Measurements from ENCODE around the gene PIEZO1.

PIEZO1 gene

DNA sequence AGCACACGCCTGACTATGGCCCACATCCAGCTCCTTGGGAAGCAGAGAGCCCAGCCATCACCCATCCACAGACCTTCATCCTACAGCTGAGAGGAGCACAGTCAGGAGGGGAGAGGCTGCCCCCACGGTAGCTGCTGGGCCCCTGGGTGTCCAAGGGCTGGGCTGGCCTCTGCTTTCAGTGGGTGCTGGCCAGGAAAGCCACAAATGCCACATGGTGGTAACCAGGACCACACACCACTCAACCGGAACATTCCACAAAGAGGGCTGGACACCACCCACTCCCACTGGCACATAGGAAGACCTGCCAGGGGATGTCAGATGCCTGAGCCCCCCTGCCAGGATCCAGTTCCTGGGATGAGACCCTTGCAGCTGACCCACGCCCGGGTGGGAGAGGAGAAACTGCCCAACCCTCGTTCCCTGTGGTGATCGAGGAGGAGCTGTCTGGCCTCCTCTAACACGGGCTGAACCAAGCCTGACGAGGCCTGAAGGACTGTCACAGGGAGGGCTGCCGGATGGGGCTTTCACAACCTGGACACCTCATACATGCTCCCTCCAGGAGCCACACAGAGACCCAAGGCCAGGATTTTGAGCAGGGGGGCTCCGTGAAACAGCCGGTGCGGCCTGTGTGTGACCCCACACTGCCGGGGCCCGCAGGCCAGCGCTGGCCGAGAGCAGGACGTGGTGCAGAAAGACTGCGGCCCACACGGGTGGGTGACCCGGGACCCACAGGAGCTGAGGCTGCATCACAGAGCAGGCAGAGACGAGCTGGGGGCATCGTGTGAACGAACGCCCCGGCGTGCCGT is 30.7 kb downstream of the PIEZO1 start:
- no peak overlapping the region for H3K4me3 ChIP-seq (ENCODE audit: low read length)
- TF ChIP-seq ZNF274 (IDR thresholded peaks at IDR 0.05; ENCODE audit: low read depth, low read length), result no peak

DNA sequence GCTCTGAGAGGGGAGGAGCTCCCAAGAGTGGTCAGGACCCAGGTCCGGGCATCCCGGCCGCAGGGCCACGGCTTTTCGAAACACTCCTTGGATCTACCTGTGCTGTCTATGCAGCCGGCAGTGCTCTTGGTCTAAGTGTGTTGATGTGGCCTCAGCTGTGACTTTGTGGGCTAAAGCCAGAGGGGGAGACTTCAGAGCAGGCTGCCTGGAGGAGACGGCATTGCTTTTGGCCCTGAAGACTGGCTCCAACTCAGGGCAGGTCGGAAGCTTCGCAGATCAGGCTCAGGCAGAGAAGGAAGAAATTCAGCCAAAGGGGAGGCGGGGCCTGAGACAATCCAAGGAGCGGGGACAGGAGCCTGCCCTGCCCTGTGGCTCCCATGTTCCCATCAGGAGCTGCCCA is 31.4 kb downstream of the PIEZO1 start:
- no peak for TF ChIP-seq ZNF274 (IDR thresholded peaks at IDR 0.05; ENCODE audit: low read depth, low read length)
- H3K4me3 ChIP-seq (ENCODE audit: low read length), result no peak overlapping the region

GRCh38 chr16:88753191-88753590 is 31.8 kb downstream of the PIEZO1 start:
- TF ChIP-seq ZNF274 (IDR thresholded peaks at IDR 0.05; ENCODE audit: low read depth, low read length), result no peak

DNA sequence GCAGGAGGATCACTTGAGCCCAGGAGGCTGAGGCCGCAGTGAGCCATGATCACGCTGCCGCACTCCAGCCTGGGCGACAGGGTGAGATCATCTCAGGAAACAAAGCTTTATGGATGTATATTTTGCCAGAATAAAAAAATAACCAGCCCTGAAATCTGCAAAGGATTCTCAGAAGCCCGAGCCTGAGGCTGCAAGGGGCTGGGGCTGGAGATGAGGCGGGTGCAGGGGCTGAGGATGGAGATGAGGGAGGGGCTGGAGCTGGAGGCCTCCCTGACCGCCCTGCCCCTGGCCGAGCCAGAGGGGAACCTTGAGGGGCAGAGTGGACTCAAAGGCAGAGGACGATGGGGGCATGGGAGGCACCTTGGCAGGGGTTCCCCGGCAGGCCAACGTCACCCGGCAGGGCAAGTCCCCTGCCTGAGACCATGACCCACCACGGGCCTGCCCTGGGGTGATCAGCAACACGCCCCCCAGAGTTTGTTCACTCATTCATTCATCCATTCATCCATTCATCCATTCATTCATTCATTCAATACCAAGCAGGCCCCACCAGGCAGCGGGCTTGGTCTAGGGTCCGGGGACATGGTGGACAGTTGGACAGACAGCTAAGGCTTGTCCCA is 32.5 kb downstream of the PIEZO1 start:
- TF ChIP-seq ZNF274 (IDR thresholded peaks at IDR 0.05; ENCODE audit: low read depth, low read length), result no peak
- no peak overlapping the region for H3K4me3 ChIP-seq (ENCODE audit: low read length)

More at GRCh38 chr16:88753191-88753590, 31.8 kb downstream of the PIEZO1 start:
- no peak overlapping the region for H3K4me3 ChIP-seq (ENCODE audit: low read length)

DNA sequence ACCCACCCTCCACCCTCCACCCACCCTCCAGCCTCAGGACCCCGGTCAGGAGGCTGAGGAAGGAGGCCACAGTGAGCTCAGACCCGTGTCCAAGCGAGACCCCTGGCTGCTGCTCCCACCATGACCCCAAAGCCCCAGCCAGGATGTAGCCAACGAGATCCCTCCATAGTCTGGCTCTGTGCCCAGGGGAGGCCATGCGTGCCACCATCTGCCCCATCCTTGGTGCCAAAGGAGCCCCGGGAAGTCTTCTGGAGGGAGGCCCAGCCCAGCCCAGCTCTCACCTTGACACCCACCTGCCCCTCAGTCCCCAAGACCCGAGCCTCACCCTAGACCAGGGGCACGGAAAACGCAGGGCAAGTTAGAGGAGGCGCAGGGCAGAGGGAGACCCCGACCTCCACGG is 34.2 kb downstream of the PIEZO1 start:
- no peak for TF ChIP-seq ZNF274 (IDR thresholded peaks at IDR 0.05; ENCODE audit: low read depth, low read length)
- H3K4me3 ChIP-seq (ENCODE audit: low read length), result no peak overlapping the region

GRCh38 chr16:88749358-88749757 is 35.7 kb downstream of the PIEZO1 start:
- no peak for TF ChIP-seq ZNF274 (IDR thresholded peaks at IDR 0.05; ENCODE audit: low read depth, low read length)
- H3K4me3 ChIP-seq (ENCODE audit: low read length), result no peak overlapping the region

DNA sequence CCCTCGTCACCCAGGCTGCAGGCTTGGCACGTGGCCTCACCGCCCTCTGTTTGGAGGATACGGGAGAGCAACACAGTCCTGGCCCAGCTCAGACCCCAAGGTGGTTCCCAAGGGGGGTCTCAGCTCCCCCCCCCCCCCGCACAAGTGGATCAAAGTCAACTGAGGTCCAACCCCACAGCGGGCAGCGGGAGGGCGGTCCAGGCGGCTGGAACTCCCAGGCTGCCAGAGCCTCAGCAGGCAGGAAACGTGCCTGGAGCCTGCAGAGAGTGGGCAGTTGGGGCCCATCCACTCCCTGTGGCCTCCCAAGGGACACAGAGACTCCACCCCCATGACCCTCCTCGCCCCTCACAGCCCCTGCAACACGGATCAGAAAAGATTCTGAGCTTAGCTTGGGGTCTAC is 36.7 kb downstream of the PIEZO1 start:
- H3K4me3 ChIP-seq (ENCODE audit: low read length), result no peak overlapping the region
- no peak for TF ChIP-seq ZNF274 (IDR thresholded peaks at IDR 0.05; ENCODE audit: low read depth, low read length)

DNA sequence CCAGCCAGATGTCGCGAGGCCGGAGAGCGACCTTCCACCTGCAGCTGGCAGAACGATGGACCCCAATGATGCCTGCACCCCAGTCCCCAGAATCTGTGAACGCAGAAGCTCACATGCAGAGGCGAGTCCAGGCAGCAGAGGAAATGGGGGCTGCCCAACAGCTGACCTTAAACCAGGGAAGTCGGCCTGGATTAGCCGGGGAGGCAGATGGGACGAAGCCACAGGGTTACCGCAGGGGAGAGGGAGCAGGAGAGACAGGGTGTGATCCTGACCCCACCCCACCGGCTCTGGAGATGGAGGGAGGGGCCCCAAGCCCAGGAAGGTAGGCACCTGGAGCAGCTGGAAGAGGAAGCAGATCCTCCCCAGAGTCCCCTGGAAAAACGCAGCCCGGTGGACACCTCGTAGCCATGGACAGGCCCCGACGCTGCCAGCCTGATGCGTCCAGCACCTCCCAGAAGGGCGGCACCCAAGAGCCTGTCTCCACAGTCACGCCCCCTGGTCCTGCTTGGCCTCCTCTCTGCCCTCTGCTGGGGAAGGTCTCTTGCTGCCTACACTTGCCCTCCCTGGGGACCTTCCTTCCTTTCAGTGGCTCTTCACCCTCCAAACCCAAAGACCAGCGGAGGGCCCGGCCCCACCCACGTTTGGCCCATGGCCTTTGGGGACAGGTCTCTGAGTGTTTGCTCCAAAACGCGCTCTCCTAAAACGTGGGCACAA is 37.3 kb downstream of the PIEZO1 start:
- TF ChIP-seq ZNF274 (IDR thresholded peaks at IDR 0.05; ENCODE audit: low read depth, low read length), result no peak
- no peak overlapping the region for H3K4me3 ChIP-seq (ENCODE audit: low read length)

DNA sequence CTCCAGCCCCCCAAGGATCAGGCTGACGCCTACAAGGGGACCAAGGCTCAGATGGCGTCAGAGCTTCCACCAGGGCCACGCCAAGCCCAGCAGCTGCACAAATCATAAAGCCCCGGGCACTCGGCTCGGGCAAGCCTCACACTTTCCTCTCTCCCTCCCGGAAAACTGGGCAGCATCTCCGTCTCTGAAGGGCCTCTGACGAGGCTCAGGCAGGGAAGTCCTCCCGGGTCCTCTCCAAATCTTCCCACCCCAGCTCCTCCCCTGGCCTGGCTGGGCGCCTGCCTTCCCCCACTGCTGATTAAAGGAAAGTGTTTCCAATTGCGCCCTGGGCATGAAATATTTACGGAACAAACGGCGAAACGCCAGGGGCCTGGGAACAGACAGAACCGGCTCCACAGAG is 38.5 kb downstream of the PIEZO1 start:
- TF ChIP-seq ZNF274 (IDR thresholded peaks at IDR 0.05; ENCODE audit: low read depth, low read length), result no peak
- no peak overlapping the region for H3K4me3 ChIP-seq (ENCODE audit: low read length)

- TF ChIP-seq ZNF274 (IDR thresholded peaks at IDR 0.05; ENCODE audit: low read depth, low read length), result no peak
- no peak overlapping the region for H3K4me3 ChIP-seq (ENCODE audit: low read length)
Measured at GRCh38 chr16:88744577-88745521, 40.2 kb downstream of the PIEZO1 start.

DNA sequence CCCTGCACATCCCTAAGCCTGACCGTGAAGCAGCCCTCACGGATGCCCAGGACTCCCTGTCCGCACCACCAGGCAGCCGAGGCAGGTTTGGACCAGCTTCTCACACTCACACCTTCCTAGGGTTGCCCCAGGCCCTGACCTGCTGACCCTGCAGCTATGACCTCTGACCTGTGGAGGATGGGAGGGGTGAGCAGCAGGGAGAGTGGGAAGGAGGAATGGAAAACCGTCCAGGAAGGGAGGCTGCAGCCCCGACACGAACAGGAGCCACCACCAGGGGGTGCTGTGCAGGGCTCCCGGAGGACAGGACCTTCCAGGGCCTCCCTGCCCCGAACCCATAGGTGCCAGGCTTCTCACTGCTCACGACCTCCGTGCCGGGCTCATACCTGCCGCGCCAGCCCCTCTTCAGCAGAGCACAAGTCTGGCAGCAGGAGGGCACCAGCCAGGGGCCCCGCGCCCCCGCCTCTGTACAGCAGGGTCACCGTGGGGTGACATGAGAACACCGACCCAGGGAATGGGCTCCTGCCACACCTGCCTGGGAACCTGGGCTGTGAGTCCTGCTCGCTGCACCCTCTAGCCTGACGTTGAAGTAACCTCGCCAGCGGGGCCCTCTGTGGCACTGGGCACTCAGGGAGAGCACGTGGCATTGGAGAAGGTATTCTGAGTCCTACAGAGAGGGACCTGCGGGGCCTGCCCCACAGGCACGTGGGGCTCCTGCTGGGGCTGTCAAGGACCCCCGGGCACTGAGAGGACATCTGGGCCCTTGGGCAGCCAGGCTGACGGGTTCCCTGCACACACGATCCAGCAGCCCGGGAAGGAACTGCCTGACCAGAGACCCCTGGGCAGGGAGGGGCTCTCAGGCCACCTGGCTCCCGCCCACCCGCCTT is 41.1 kb downstream of the PIEZO1 start:
- H3K4me3 ChIP-seq (ENCODE audit: low read length), result no peak overlapping the region
- TF ChIP-seq ZNF274 (IDR thresholded peaks at IDR 0.05; ENCODE audit: low read depth, low read length), result no peak

DNA sequence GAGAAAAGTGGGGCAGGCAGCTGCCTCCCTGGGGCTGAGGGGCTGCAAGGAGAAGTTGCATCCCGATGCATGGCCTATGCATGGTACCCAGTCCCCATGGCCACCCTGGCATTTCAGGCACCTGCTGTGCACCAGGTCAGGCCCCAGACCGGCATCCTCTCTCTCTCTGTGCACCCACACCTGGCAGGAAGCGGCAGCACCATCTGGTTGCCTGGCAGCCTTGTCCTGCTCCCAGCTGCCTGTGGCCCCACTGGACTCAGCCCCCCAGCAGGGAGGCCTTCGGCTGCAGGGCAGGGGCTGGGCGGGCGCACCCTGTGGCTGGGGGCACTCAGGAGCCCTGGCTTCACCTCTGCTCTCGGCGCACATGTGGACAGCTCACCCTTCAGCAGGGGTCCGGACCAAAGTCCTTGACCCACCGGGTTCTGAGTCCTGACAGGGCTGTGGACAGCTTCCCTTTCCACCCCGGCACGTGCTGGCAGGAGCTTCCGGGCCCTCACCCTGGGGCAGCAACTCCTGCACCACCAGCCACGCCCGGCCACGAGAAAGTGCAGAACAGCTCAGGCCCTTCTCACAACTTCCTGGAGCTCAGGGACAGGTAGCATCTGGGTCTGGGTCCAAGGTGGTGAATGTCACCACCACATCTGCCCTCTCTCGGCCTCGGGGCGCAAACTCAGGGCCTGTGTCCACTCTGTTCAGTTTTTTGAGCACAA is 42.0 kb downstream of the PIEZO1 start:
- no peak overlapping the region for H3K4me3 ChIP-seq (ENCODE audit: low read length)
- TF ChIP-seq ZNF274 (IDR thresholded peaks at IDR 0.05; ENCODE audit: low read depth, low read length), result no peak
